A673 (cell line): ENCODE data around the gene PARD3.
"Not testable (repeated sequence)": the region's sequence is repeated elsewhere in the genome, so short reads cannot be mapped to it uniquely, and the experiment has no call there.

Experiments used
- EZH2 ChIP-seq: fragments of 200-600 bp; sonication (generic); IDR thresholded peaks from 2 replicates; pipeline ENCODE4 v1.6.1; 2017; ENCODE audit warnings: borderline replicate concordance, low read depth, mild to moderate bottlenecking, mixed read lengths, antibody characterized with exemption, low read length; ENCODE audit not compliant: poor library complexity, severe bottlenecking
- TF ChIP-seq, protein P1 (sequence below): fragments of 300-800, 200-600 bp; sonication (generic); conservative IDR thresholded peaks from 2 replicates; pipeline ENCODE4 v1.5.1; 2017; ENCODE audit warnings: low read depth, mild to moderate bottlenecking, antibody characterized with exemption, low read length, moderate library complexity, mixed read lengths

DNA sequence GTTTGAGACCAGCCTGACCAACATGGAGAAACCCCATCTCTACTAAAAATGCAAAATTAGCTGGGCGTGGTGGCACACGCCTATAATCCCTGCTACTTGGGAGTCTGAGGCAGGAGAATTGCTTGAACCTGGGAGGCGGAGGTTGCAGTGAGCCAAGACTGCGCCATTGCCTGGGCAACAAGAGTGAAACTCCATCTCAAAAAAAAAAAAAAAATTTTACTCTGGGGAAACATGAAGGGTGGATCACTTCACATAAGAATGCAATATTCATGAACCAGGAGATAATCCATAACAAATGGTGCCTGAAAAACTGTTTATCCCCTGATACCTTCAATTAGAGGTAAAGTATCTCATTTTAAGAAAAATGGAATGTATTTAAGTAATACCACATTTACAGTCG, 21.5 kb downstream of the PARD3 start:
- TF ChIP-seq, protein P1, sequence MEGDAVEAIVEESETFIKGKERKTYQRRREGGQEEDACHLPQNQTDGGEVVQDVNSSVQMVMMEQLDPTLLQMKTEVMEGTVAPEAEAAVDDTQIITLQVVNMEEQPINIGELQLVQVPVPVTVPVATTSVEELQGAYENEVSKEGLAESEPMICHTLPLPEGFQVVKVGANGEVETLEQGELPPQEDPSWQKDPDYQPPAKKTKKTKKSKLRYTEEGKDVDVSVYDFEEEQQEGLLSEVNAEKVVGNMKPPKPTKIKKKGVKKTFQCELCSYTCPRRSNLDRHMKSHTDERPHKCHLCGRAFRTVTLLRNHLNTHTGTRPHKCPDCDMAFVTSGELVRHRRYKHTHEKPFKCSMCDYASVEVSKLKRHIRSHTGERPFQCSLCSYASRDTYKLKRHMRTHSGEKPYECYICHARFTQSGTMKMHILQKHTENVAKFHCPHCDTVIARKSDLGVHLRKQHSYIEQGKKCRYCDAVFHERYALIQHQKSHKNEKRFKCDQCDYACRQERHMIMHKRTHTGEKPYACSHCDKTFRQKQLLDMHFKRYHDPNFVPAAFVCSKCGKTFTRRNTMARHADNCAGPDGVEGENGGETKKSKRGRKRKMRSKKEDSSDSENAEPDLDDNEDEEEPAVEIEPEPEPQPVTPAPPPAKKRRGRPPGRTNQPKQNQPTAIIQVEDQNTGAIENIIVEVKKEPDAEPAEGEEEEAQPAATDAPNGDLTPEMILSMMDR = not testable (repeated sequence)
- not testable (repeated sequence) for TF ChIP-seq EZH2
